Measurements from ENCODE around the gene YTHDC1.

YTHDC1 gene

GRCh38 chr4:68385267-68385666 is 35.4 kb upstream of the YTHDC1 start:
- Histone ChIP-seq H3K27ac (replicated peaks) (no peak overlapping the region), H3K4me3 (replicated peaks; ENCODE audit: insufficient read depth, low read length) (no peak overlapping the region), H3K27me3 (ENCODE audit: insufficient read depth, poor library complexity, severe bottlenecking) (no peaks in the 10 kb centered on the region)
- no peak for TF ChIP-seq CTCF (IDR thresholded peaks at IDR 0.05; ENCODE audit: insufficient read depth, low read length)
- TF ChIP-seq SPI1 (IDR thresholded peaks at IDR 0.05; ENCODE audit: borderline replicate concordance, low read depth) = no peak
- DNase-seq (ENCODE audit: low read depth in 1 of 2, low spot score in 1 of 2) = no peak

GRCh38 chr4:68383115-68383514 is 33.2 kb upstream of the YTHDC1 start:
- H3K27ac ChIP-seq (replicated peaks) = no peak overlapping the region
- TF ChIP-seq SPI1 (IDR thresholded peaks at IDR 0.05; ENCODE audit: borderline replicate concordance, low read depth) = no peak
- TF ChIP-seq REST (IDR thresholded peaks at IDR 0.05; ENCODE audit: insufficient replicate concordance, low read depth) = no peak
- no peak for TF ChIP-seq GABPA (IDR thresholded peaks at IDR 0.05; ENCODE audit: low read depth)
- no peak for TF ChIP-seq CTCF (IDR thresholded peaks at IDR 0.05; ENCODE audit: insufficient read depth, low read length)
- no peak for DNase-seq (ENCODE audit: low read depth in 1 of 2, low spot score in 1 of 2)

GRCh38 chr4:68378226-68378625 is 28.3 kb upstream of the YTHDC1 start:
- H3K27me3 ChIP-seq (ENCODE audit: insufficient read depth, poor library complexity, severe bottlenecking) = no peaks in the 10 kb centered on the region
- H3K27ac ChIP-seq (replicated peaks) = no peak overlapping the region
- no peak for TF ChIP-seq GABPA (IDR thresholded peaks at IDR 0.05; ENCODE audit: low read depth)
- no peak for TF ChIP-seq REST (IDR thresholded peaks at IDR 0.05; ENCODE audit: insufficient replicate concordance, low read depth)
- TF ChIP-seq CTCF (IDR thresholded peaks at IDR 0.05; ENCODE audit: insufficient read depth, low read length) = no peak
- no peak for TF ChIP-seq POLR2AphosphoS5 (IDR thresholded peaks at IDR 0.05; ENCODE audit: low read depth)
- TF ChIP-seq SPI1 (IDR thresholded peaks at IDR 0.05; ENCODE audit: borderline replicate concordance, low read depth) = no peak
- no peak overlapping the region for H3K4me3 ChIP-seq (replicated peaks; ENCODE audit: insufficient read depth, low read length)
- DNase-seq (ENCODE audit: low read depth in 1 of 2, low spot score in 1 of 2) = no peak

More at GRCh38 chr4:68383115-68383514, 33.2 kb upstream of the YTHDC1 start:
- no peaks in the 10 kb centered on the region for H3K27me3 ChIP-seq (ENCODE audit: insufficient read depth, poor library complexity, severe bottlenecking)
- no peak overlapping the region for H3K4me3 ChIP-seq (replicated peaks; ENCODE audit: insufficient read depth, low read length)
